Bronchus fibroblast of lung (primary cell): ENCODE results near the gene ASB6. TPM values are rescaled to one million over a fixed set of nuclear protein-coding genes. Genes with fewer than 3 reads are reported as not detected.

ENCODE experiments used
- total RNA-seq: library from RNA; depleted of rRNA; stranded (reverse); fragments of >200 nt; gene quantifications from 2 replicates; pipeline ENCODE4 v1.2.3, GENCODE V29; 2015

The ASB6 gene
- 23.5 and 23.6 TPM in 2 replicates for total RNA-seq

DNA sequence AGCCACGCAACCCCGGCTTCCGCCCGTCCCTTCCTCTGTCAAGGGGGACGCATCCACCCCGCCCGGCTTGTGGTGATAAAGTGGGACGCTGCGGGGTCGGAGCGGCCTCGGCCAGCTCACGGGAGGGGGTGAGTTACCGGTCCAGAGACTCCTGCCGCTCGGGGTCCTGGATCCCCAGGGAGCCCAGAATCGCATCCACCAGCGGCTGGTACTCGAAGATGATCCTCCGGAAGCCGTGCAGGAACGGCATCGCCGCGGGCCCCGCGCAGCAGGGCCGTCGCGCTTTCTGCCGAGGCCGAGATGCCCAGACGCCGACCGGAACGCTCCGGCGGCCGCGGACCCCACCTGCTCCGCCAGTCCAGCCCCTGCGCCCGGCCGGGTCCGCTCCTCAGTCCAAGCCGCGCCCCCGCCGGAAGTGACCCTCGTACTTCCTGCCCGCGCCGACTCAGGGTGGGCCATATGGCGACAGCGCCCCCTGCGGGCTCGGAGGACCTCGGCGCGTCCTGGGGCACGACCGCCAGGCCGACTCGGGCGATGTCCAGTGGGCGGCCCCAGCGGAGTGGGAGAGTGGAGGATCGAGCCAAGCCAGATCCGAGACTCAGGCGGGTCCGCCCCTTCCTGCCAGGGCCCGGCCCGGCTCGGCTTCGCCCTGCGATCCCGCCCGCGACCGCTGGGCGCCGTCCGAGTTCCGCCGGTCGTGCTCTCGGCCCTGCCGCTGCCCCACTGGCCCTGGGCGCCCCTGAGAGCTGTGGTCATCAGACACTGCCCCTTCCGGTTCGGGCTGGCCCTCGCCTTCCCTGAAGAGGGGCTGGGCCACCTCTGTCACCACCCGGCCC is at the start of gene ASB6:
Gene ASB6, minus strand, starts transcription at position 402 of the 836 bp plus-strand sequence. Its CDS starts 152 bp downstream, at position 250.

DNA sequence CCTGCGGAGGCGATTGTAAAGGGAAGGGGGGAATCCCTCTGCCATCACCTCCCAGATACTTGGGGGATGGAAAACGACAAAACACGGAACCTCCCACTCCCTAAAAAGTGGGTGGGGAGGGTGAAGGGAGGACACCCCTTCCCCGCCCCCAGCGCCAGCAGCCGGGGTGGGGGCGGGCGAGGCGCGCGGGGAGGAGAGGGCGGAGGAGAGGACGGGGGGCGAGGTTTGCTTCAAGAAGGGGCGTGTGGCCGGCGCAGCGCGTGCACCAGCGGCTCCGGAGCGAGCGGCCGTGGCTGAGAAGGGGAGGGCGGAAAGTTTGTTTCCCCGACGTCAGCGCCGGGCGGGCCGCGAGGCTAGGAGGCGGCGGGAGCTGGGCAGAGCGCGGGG is 23.4 kb upstream of the ASB6 start, which contains the start of gene PRRX2:
Gene PRRX2, plus strand, starts transcription at position 259 of the 387 bp plus-strand sequence. CDS start 221 bp downstream, outside the sequence.

GRCh38 chr9:129626079-129626624 is 15.8 kb downstream of the ASB6 start, which contains the start of gene NTMT1:
TSS of gene NTMT1 (plus strand) at chr9:129626163. CDS start at chr9:129632704, 6,541 bp downstream.

GRCh38 chr9:129620669-129621295 is 21.2 kb downstream of the ASB6 start, which contains the start of gene C9orf50:
TSS of gene C9orf50 (minus strand) at chr9:129621101. CDS start at chr9:129620574, 527 bp downstream.

Other genes starting within 250 kb of the ASB6 start
- gene C9orf50, start 21.1 kb downstream of the ASB6 start, total RNA-seq: 0.50 TPM in 1 of 2 replicates, not detected in the other
- 83.8 and 90.4 TPM in 2 replicates for gene NTMT1, start 16.0 kb downstream of the ASB6 start, total RNA-seq
- 14.3 and 14.9 TPM in 2 replicates for gene PRRX2, start 23.5 kb upstream of the ASB6 start, total RNA-seq
- gene PTGES, start 110.9 kb upstream of the ASB6 start, total RNA-seq: 4.0 TPM in 2 replicates
- gene TOR1B, start 161.0 kb upstream of the ASB6 start, total RNA-seq: 25.1 and 31.3 TPM in 2 replicates
- 62.4 and 66.2 TPM in 2 replicates for gene TOR1A, start 182.0 kb upstream of the ASB6 start, total RNA-seq
- 38.5 and 44.6 TPM in 2 replicates for gene C9orf78, start 193.1 kb upstream of the ASB6 start, total RNA-seq
- 10.6 and 10.9 TPM in 2 replicates for gene USP20, start 193.3 kb upstream of the ASB6 start, total RNA-seq